Keratinocyte (primary cell): ENCODE data around the gene CMTM2. TPM values are rescaled to one million over a fixed set of nuclear protein-coding genes. Genes with fewer than 3 reads are reported as not detected.

ENCODE experiments used
- DNase-seq: peaks from one replicate; pipeline ENCODE4 v3.0.0-alpha.2; 2011; ENCODE audit warnings: low read depth, missing footprints, low spot score
- FAIRE-seq: peaks from 2 replicates; lab custom pipeline; 2011; peaks lifted over from hg19 to GRCh38; lab: Jason Lieb, UNC
- H2AFZ ChIP-seq: 2 replicates; pipeline ENCODE4 v1.6.0; 2012; ENCODE audit warnings: low read length, control low read depth, inconsistent platforms; ENCODE audit not compliant: control insufficient read depth
- H3K27ac ChIP-seq: 2 replicates; pipeline ENCODE4 v1.5.1; 2011; ENCODE audit warnings: low read length; ENCODE audit not compliant: control insufficient read depth, insufficient read depth
- H3K27me3 ChIP-seq: 3 replicates; pipeline ENCODE4 v1.6.0; 2011; ENCODE audit warnings: low read length; ENCODE audit not compliant: control insufficient read depth, insufficient read depth; ENCODE audit errors: extremely low read depth
- H3K36me3 ChIP-seq, 2 experiments: 2 replicates in 1 of 2; 3 replicates in 1 of 2; pipeline ENCODE4 v1.5.1; 2011; ENCODE audit warnings: low read length in 2 of 2, mild to moderate bottlenecking in 1 of 2; ENCODE audit not compliant: control insufficient read depth in 2 of 2, insufficient read depth in 2 of 2; ENCODE audit errors: extremely low read depth in 1 of 2
- H3K4me1 ChIP-seq: 3 replicates; pipeline ENCODE4 v1.5.1; 2011; ENCODE audit warnings: low read length; ENCODE audit not compliant: control insufficient read depth, insufficient read depth; ENCODE audit errors: extremely low read depth
- H3K4me2 ChIP-seq: 3 replicates; pipeline ENCODE4 v1.6.0; 2011; ENCODE audit warnings: low read depth, low read length; ENCODE audit not compliant: control insufficient read depth, insufficient read depth; ENCODE audit errors: extremely low read depth
- H3K4me3 ChIP-seq, 3 experiments: fragments of 200-600 bp in 1 of 3; sonication (generic) in 1 of 3; 2 replicates in 2 of 3; 3 replicates in 1 of 3; pipeline ENCODE4 v1.5.1; 2011 to 2016; ENCODE audit warnings: low read length in 3 of 3, mild to moderate bottlenecking in 3 of 3, control low read depth in 2 of 3, inconsistent platforms in 1 of 3, low read depth in 1 of 3, mixed read lengths in 1 of 3, mixed run types in 1 of 3, moderate library complexity in 1 of 3; ENCODE audit not compliant: control insufficient read depth in 2 of 3, insufficient read depth in 2 of 3; ENCODE audit errors: extremely low read depth in 1 of 3
- H3K79me2 ChIP-seq: 2 replicates; pipeline ENCODE4 v1.6.0; 2012; ENCODE audit warnings: low read length; ENCODE audit not compliant: control insufficient read depth, insufficient read depth
- H3K9ac ChIP-seq: 3 replicates; pipeline ENCODE4 v1.6.0; 2011; ENCODE audit warnings: low read length; ENCODE audit not compliant: control insufficient read depth, insufficient read depth; ENCODE audit errors: extremely low read depth
- H3K9me1 ChIP-seq: 3 replicates; pipeline ENCODE4 v1.6.0; 2011; ENCODE audit warnings: low read length; ENCODE audit not compliant: control insufficient read depth, insufficient read depth; ENCODE audit errors: extremely low read depth
- H3K9me3 ChIP-seq: 2 replicates; pipeline ENCODE4 v1.5.1; 2012; ENCODE audit warnings: low read depth, low read length; ENCODE audit not compliant: control insufficient read depth
- H4K20me1 ChIP-seq: 3 replicates; pipeline ENCODE4 v1.6.0; 2011; ENCODE audit warnings: low read length; ENCODE audit not compliant: control insufficient read depth, insufficient read depth; ENCODE audit errors: extremely low read depth
- CTCF ChIP-seq, 3 experiments: IDR thresholded peaks in 1 of 3; conservative IDR thresholded peaks in 1 of 3; optimal IDR thresholded peaks in 1 of 3; 2 replicates in 2 of 3; 3 replicates in 1 of 3; pipeline versions ENCODE3 to v1.5.1; 2011; ENCODE audit warnings: low read length in 3 of 3, mild to moderate bottlenecking in 3 of 3, moderate library complexity in 2 of 3, control low read depth in 1 of 3, inconsistent platforms in 1 of 3; ENCODE audit not compliant: insufficient read depth in 2 of 3; ENCODE audit errors: extremely low read depth in 1 of 3
- EZH2 ChIP-seq: IDR thresholded peaks from one replicate; pipeline ENCODE4 v1.6.1; 2012; ENCODE audit warnings: inconsistent platforms, mild to moderate bottlenecking, low read length, moderate library complexity
- dilution Hi-C: fragments of 300-500 bp; cut with MboI; formaldehyde crosslinking; loops from one replicate; pipeline ENCODE4 v1.7.0; 2020; ENCODE audit warnings: low sequenced_read_pairs; ENCODE audit not compliant: extremely low pct_ligation_motif_present
- polyA plus RNA-seq, 5 experiments: library from polyadenylated mRNA; depleted of rRNA in 3 of 5; stranded (reverse) in 3 of 5; stranded (forward) in 1 of 5; unstranded in 1 of 5; fragments of >200 nt; gene quantifications; 1 replicate in 1 of 5; 2 replicates in 3 of 5; 3 replicates in 1 of 5; pipeline versions ENCODE4 v1.2.1 to v1.2.3, GENCODE V29; 2011 to 2012; ENCODE audit warnings: missing spikeins in 2 of 5, low read depth in 1 of 5, low replicate concordance in 1 of 5

The CMTM2 gene
- polyA plus RNA-seq, 1 donor (not counting 4 experiments of a cell fraction or from before 2014, with no cell fraction given): not detected

- TF ChIP-seq CTCF (optimal IDR thresholded peaks at IDR 0.05 in 1 of 3, IDR thresholded peaks at IDR 0.05 in 1 of 3, conservative IDR thresholded peaks at IDR 0.05 in 1 of 3; ENCODE audit: extremely low read depth in 1 of 3, insufficient read depth in 2 of 3, low read length in 3 of 3): no peak
- TF ChIP-seq EZH2: no peak
- no peak overlapping the region for H3K4me2 ChIP-seq
- H3K9me1 ChIP-seq: peaks cover 3% of the 10 kb centered on the region
- no peak for FAIRE-seq
- no peak overlapping the region for H3K27ac ChIP-seq
- H3K4me3 ChIP-seq: no peak overlapping the region
- dilution Hi-C loops: no loop called here
- no peaks in the 10 kb centered on the region for H3K27me3 ChIP-seq
- peaks cover 21% of the 10 kb centered on the region for H3K4me1 ChIP-seq
- H3K9ac ChIP-seq: no peak overlapping the region
- H3K36me3 ChIP-seq: peaks cover 0 to 6% of the 10 kb centered on the region in 2 experiments
- H3K79me2 ChIP-seq: peaks cover 5% of the 10 kb centered on the region
- no peak overlapping the region for H2AFZ ChIP-seq
- no peaks in the 10 kb centered on the region for H3K9me3 ChIP-seq
- no peak for DNase-seq
- no peaks in the 10 kb centered on the region for H4K20me1 ChIP-seq
Measured at GRCh38 chr16:66634527-66635196, 55.4 kb downstream of the CMTM2 start.

- no peak overlapping the region for H3K4me2 ChIP-seq
- H3K27ac ChIP-seq: no peak overlapping the region
- peaks cover 7% of the 10 kb centered on the region for H3K79me2 ChIP-seq
- no peak overlapping the region for H3K9ac ChIP-seq
- peaks cover 18% of the 10 kb centered on the region for H3K4me1 ChIP-seq
- FAIRE-seq: no peak
- no peaks in the 10 kb centered on the region for H3K9me1 ChIP-seq
- dilution Hi-C loops: no loop called here
- H3K9me3 ChIP-seq: no peaks in the 10 kb centered on the region
- H4K20me1 ChIP-seq: no peaks in the 10 kb centered on the region
- H3K4me3 ChIP-seq: no peak overlapping the region
- peaks cover 0 to 6% of the 10 kb centered on the region in 2 experiments for H3K36me3 ChIP-seq
- TF ChIP-seq CTCF (optimal IDR thresholded peaks at IDR 0.05 in 1 of 3, IDR thresholded peaks at IDR 0.05 in 1 of 3, conservative IDR thresholded peaks at IDR 0.05 in 1 of 3; ENCODE audit: extremely low read depth in 1 of 3, insufficient read depth in 2 of 3, low read length in 3 of 3): no peak
- TF ChIP-seq EZH2: no peak
- no peak overlapping the region for H2AFZ ChIP-seq
- no peaks in the 10 kb centered on the region for H3K27me3 ChIP-seq
- DNase-seq: no peak
Measured at GRCh38 chr16:66635406-66635805, 56.1 kb downstream of the CMTM2 start.
